ENCODE data around the gene HOXB3. TPM values are rescaled to one million over a fixed set of nuclear protein-coding genes. Genes with fewer than 3 reads are reported as not detected.
A peak's percentile ranks its signal among the peaks of the same experiment; 100 is the strongest.

The HOXB3 gene
- total RNA-seq, 8 experiments from 2014 or later: 20.6 to 111 (median 52.1) TPM

GRCh38 chr17:48548523-48549280 is 41.3 kb downstream of the HOXB3 start:
- peaks cover 78 to 85% of the 10 kb centered on the region in 2 donors for H3K4me1 ChIP-seq (replicated peaks in 1 of 2)
- in situ Hi-C loops (cut with MboI; ENCODE audit: low pct_unique_long_range_greater_than_20kb in 2 of 9, low sequenced_read_pairs in 9 of 9, unreplicated experiment in 9 of 9): no loop called here
- WGBS, 10 experiments: 0 to 75% (median 19%) methylated on average over 1 to 6 of the region's 6 CpGs

GRCh38 chr17:48547808-48548522 is 42.1 kb downstream of the HOXB3 start:
- H3K4me1 ChIP-seq (replicated peaks in 1 of 2): peaks cover 71 to 77% of the 10 kb centered on the region in 2 donors
- H3K4me3 ChIP-seq: peak overlapping the region; percentile 12 to 56 (median 25)
- in situ Hi-C loops (cut with MboI; ENCODE audit: low pct_unique_long_range_greater_than_20kb in 2 of 9, low sequenced_read_pairs in 9 of 9, unreplicated experiment in 9 of 9): no loop called here
- WGBS, 10 experiments: 0 to 40% (median 3%) methylated on average over 6 to 17 of the region's 24 CpGs
- no peak for ATAC-seq (replicated peaks in 6 of 8)
- peak overlapping the region; percentile 64 to 96 for H3K27ac ChIP-seq

More at GRCh38 chr17:48548523-48549280, 41.3 kb downstream of the HOXB3 start:
- Histone ChIP-seq H3K27ac (peak overlapping the region; percentile 64 to 67), H3K4me3 (peak overlapping the region in 4 of 5 donors; percentile 12 to 56 (median 22))
- no peak for ATAC-seq (replicated peaks in 6 of 8)

GRCh38 chr17:48546924-48547807 is 42.9 kb downstream of the HOXB3 start:
- Histone ChIP-seq H3K4me1 (replicated peaks in 1 of 2) (peaks cover 63 to 69% of the 10 kb centered on the region in 2 donors), H3K27ac (peak overlapping the region; percentile 96 to 99), H3K4me3 (peak overlapping the region; percentile 12 to 56 (median 25))
- ATAC-seq (replicated peaks in 6 of 8): peak in 3 of 8 experiments; percentile 6 to 10 (median 7)
- in situ Hi-C loops (cut with MboI; ENCODE audit: low pct_unique_long_range_greater_than_20kb in 2 of 9, low sequenced_read_pairs in 9 of 9, unreplicated experiment in 9 of 9): no loop called here
- WGBS, 10 experiments: 0 to 33% (median 13%) methylated on average over 1 to 7 of the region's 10 CpGs

GRCh38 chr17:48546137-48546923 is 43.7 kb downstream of the HOXB3 start:
- Histone ChIP-seq H3K4me1 (replicated peaks in 1 of 2) (peaks cover 55 to 61% of the 10 kb centered on the region in 2 donors), H3K27ac (peak overlapping the region; percentile 96 to 99), H3K4me3 (peak overlapping the region; percentile 8 to 56 (median 25))
- in situ Hi-C loops (cut with MboI; ENCODE audit: low pct_unique_long_range_greater_than_20kb in 2 of 9, low sequenced_read_pairs in 9 of 9, unreplicated experiment in 9 of 9): no loop called here
- ATAC-seq (replicated peaks in 6 of 8): peak in 1 of 8 experiments; percentile 3
- WGBS, 10 experiments: 0 to 66% (median 3%) methylated on average over 2 to 7 of the region's 10 CpGs; no CpG with 5 or more reads in 1 of the 10 experiments

- no peak for ATAC-seq (replicated peaks in 6 of 8)
- in situ Hi-C loops (cut with MboI; ENCODE audit: low pct_unique_long_range_greater_than_20kb in 2 of 9, low sequenced_read_pairs in 9 of 9, unreplicated experiment in 9 of 9): no loop called here
- peaks cover 49 to 60% of the 10 kb centered on the region in 2 donors for H3K4me1 ChIP-seq (replicated peaks in 1 of 2)
- H3K27ac ChIP-seq: peak overlapping the region; percentile 96 to 99
- H3K4me3 ChIP-seq: peak overlapping the region; percentile 56 to 93 (median 80)
- 43 to 100% (median 50%) methylated on average over 1 of the region's 1 CpG; no CpG with 5 or more reads in 7 of the 10 experiments for WGBS, 10 experiments
Measured at GRCh38 chr17:48545539-48545938, 44.5 kb downstream of the HOXB3 start.

GRCh38 chr17:48545022-48545375 is 45.0 kb downstream of the HOXB3 start, which contains the start of gene HOXB2:
TSS of gene HOXB2 (minus strand) at chr17:48545109. CDS start at chr17:48544911, 198 bp downstream.
- Histone ChIP-seq H3K4me3 (peak within 1 kb of the TSS; percentile 56 to 93 (median 80)), H3K4me1 (replicated peaks in 1 of 2) (peaks cover 49 to 60% of the 10 kb centered on the region in 2 donors), H3K27ac (peak within 1 kb of the TSS; percentile 96 to 99)
- peak in 7 of 8 experiments; percentile 2 to 44 (median 26) for ATAC-seq (replicated peaks in 6 of 8)
- 0 to 53% (median 2%) methylated on average over 1 to 7 of the region's 12 CpGs; no CpG with 5 or more reads in 1 of the 10 experiments for WGBS, 10 experiments
- in situ Hi-C loops (cut with MboI; ENCODE audit: low pct_unique_long_range_greater_than_20kb in 2 of 9, low sequenced_read_pairs in 9 of 9, unreplicated experiment in 9 of 9): no loop called here

GRCh38 chr17:48544349-48545021 is 45.6 kb downstream of the HOXB3 start:
- in situ Hi-C loops (cut with MboI; ENCODE audit: low pct_unique_long_range_greater_than_20kb in 2 of 9, low sequenced_read_pairs in 9 of 9, unreplicated experiment in 9 of 9): no loop called here
- H3K4me3 ChIP-seq: peak overlapping the region; percentile 56 to 93 (median 80)
- ATAC-seq (replicated peaks in 6 of 8): peak; percentile 8 to 28 (median 16)
- peak overlapping the region; percentile 96 to 99 for H3K27ac ChIP-seq
- peaks cover 46 to 60% of the 10 kb centered on the region in 2 donors for H3K4me1 ChIP-seq (replicated peaks in 1 of 2)
- WGBS, 10 experiments: 0% methylated on average over 1 to 5 of the region's 38 CpGs; no CpG with 5 or more reads in 8 of the 10 experiments

- peak in 5 of 8 experiments; percentile 0 to 8 (median 5) for ATAC-seq (replicated peaks in 6 of 8)
- peak overlapping the region; percentile 96 to 99 for H3K27ac ChIP-seq
- H3K4me3 ChIP-seq: peak overlapping the region; percentile 56 to 93 (median 80)
- 0% methylated on average over 1 to 9 of the region's 20 CpGs; no CpG with 5 or more reads in 5 of the 10 experiments for WGBS, 10 experiments
- H3K4me1 ChIP-seq (replicated peaks in 1 of 2): peaks cover 45 to 60% of the 10 kb centered on the region in 2 donors
- in situ Hi-C loops (cut with MboI; ENCODE audit: low pct_unique_long_range_greater_than_20kb in 2 of 9, low sequenced_read_pairs in 9 of 9, unreplicated experiment in 9 of 9): no loop called here
Measured at GRCh38 chr17:48543854-48544348, 46.1 kb downstream of the HOXB3 start.

- WGBS, 10 experiments: 0% methylated on average over 1 to 21 of the region's 72 CpGs; no CpG with 5 or more reads in 2 of the 10 experiments
- Histone ChIP-seq H3K4me3 (peak overlapping the region; percentile 56 to 93 (median 80)), H3K4me1 (replicated peaks in 1 of 2) (peaks cover 40 to 60% of the 10 kb centered on the region in 2 donors), H3K27ac (peak overlapping the region; percentile 96 to 99)
- ATAC-seq (replicated peaks in 6 of 8): peak in 7 of 8 experiments; percentile 8 to 26 (median 20)
- in situ Hi-C loops (cut with MboI; ENCODE audit: low pct_unique_long_range_greater_than_20kb in 2 of 9, low sequenced_read_pairs in 9 of 9, unreplicated experiment in 9 of 9): no loop called here
Measured at GRCh38 chr17:48543107-48543853, 46.8 kb downstream of the HOXB3 start.

GRCh38 chr17:48542698-48543106 is 47.3 kb downstream of the HOXB3 start:
- peak overlapping the region; percentile 56 to 93 (median 80) for H3K4me3 ChIP-seq
- WGBS, 10 experiments: 0 to 4% (median 0%) methylated on average over 3 to 12 of the region's 12 CpGs
- peaks cover 39 to 56% of the 10 kb centered on the region in 2 donors for H3K4me1 ChIP-seq (replicated peaks in 1 of 2)
- in situ Hi-C loops (cut with MboI; ENCODE audit: low pct_unique_long_range_greater_than_20kb in 2 of 9, low sequenced_read_pairs in 9 of 9, unreplicated experiment in 9 of 9): no loop called here
- no peak for ATAC-seq (replicated peaks in 6 of 8)
- H3K27ac ChIP-seq: peak overlapping the region; percentile 96 to 99

All from motor neuron (in vitro differentiated cells).